ENCODE results near the gene ZNRF2.

Gene ZNRF2

DNA sequence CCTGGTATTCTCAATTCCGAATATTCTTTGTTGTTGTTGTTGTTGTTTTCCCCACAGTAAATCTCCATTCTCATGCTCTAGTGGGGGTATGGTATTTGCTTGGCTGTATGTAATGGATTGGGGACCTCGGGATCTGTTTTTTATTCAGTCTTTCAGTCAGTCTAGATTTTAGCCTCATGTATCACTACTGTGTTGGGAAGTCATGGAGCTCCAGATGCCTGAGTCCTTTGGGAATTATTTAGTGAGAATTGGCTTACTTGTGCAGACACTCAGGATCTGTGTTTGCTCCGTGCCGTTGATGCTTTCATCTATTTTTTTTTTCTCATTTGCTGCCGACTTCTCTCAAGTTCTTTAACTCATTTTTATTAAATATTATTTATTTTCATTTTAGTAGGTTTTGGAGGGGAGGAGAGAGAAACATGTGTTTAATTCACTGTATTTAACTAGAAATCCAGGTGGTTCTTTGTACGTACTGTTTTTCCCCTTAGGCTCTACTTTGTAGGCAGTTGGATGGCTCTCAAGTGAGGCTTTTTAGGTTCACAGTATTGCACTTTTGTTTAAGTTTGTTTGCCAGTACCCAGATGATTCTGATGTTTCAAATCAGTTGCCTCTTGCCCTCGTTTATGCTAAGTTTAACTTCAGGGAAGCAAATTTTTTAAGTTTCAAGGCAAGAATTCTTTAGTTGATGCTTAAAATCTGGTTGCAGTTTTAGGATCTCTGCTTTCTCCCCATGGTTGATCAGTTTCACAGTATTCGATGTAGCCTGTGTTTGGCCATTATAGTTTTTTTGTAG is 36.9 kb downstream of the ZNRF2 start:
- no peak for ATAC-seq (ENCODE audit: low read depth)
- Histone ChIP-seq H3K27ac (ENCODE audit: poor library complexity, severe bottlenecking) (peak overlapping the region; percentile 79), H3K27me3 (ENCODE audit: insufficient read depth, poor library complexity, severe bottlenecking) (no peaks in the 10 kb centered on the region), H3K36me3 (ENCODE audit: low read depth) (no peaks in the 10 kb centered on the region), H3K9me3 (ENCODE audit: severe bottlenecking) (no peaks in the 10 kb centered on the region), H3K4me1 (ENCODE audit: insufficient read depth, poor library complexity, severe bottlenecking) (peaks cover 62% of the 10 kb centered on the region), H3K4me3 (ENCODE audit: severe bottlenecking) (peak overlapping the region; percentile 13)
- no peak for DNase-seq (ENCODE audit: low spot score)
- TF ChIP-seq, protein P1, sequence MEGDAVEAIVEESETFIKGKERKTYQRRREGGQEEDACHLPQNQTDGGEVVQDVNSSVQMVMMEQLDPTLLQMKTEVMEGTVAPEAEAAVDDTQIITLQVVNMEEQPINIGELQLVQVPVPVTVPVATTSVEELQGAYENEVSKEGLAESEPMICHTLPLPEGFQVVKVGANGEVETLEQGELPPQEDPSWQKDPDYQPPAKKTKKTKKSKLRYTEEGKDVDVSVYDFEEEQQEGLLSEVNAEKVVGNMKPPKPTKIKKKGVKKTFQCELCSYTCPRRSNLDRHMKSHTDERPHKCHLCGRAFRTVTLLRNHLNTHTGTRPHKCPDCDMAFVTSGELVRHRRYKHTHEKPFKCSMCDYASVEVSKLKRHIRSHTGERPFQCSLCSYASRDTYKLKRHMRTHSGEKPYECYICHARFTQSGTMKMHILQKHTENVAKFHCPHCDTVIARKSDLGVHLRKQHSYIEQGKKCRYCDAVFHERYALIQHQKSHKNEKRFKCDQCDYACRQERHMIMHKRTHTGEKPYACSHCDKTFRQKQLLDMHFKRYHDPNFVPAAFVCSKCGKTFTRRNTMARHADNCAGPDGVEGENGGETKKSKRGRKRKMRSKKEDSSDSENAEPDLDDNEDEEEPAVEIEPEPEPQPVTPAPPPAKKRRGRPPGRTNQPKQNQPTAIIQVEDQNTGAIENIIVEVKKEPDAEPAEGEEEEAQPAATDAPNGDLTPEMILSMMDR (IDR thresholded peaks at IDR 0.05; ENCODE audit: poor library complexity, severe bottlenecking) = no peak

- Histone ChIP-seq H3K4me3 (ENCODE audit: severe bottlenecking) (peak overlapping the region; percentile 13), H3K27me3 (ENCODE audit: insufficient read depth, poor library complexity, severe bottlenecking) (no peaks in the 10 kb centered on the region), H3K4me1 (ENCODE audit: insufficient read depth, poor library complexity, severe bottlenecking) (peaks cover 61% of the 10 kb centered on the region), H3K27ac (ENCODE audit: poor library complexity, severe bottlenecking) (peak overlapping the region; percentile 79), H3K36me3 (ENCODE audit: low read depth) (no peaks in the 10 kb centered on the region), H3K9me3 (ENCODE audit: severe bottlenecking) (no peaks in the 10 kb centered on the region)
- TF ChIP-seq, protein P1 (IDR thresholded peaks at IDR 0.05; ENCODE audit: poor library complexity, severe bottlenecking) = no peak
- DNase-seq (ENCODE audit: low spot score) (no peak), ATAC-seq (ENCODE audit: low read depth) (no peak)
These were observed 37.4 kb downstream of the ZNRF2 start for GRCh38 chr7:30321882-30322192.

DNA sequence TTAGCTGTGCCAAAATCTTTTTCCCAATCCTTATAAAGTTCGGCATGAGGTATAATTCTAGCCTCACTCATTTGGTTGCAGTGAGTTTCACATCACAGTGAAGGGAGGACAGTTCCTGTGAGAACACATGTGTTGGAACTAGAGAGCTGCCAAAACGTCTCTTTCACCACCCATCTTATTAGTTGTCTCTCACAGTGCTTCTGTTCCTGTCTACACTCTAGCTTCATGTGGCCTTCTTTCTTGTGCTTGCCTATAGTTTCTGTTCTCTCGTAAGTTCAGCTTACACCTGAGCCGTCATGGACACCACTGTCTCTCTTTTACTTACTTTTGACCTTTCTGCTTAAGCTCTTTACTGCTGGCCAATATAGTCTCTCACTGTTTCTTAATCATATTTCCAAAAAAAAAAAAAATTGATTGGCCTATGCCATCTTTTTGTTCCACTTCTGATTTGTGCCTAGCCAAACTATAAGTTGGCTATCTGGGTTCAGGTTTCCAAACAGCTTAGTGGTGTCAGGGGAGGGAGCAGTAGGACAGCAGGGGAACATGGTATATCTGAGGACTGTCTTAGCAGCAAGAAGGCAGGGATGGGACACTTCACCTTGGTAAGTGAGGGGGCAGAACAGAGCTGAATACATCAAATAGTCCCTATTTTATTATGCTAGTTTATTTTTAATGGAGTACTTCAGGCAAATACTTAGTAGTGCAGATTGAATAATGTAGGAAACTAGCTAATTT is 38.0 kb downstream of the ZNRF2 start:
- Histone ChIP-seq H3K27me3 (ENCODE audit: insufficient read depth, poor library complexity, severe bottlenecking) (no peaks in the 10 kb centered on the region), H3K36me3 (ENCODE audit: low read depth) (no peaks in the 10 kb centered on the region), H3K27ac (ENCODE audit: poor library complexity, severe bottlenecking) (peak overlapping the region; percentile 79), H3K4me3 (ENCODE audit: severe bottlenecking) (peak overlapping the region; percentile 13), H3K4me1 (ENCODE audit: insufficient read depth, poor library complexity, severe bottlenecking) (peaks cover 58% of the 10 kb centered on the region), H3K9me3 (ENCODE audit: severe bottlenecking) (no peaks in the 10 kb centered on the region)
- ATAC-seq (ENCODE audit: low read depth) (peak; percentile 44), DNase-seq (ENCODE audit: low spot score) (no peak)
- TF ChIP-seq, protein P1 (IDR thresholded peaks at IDR 0.05; ENCODE audit: poor library complexity, severe bottlenecking) = no peak

DNA sequence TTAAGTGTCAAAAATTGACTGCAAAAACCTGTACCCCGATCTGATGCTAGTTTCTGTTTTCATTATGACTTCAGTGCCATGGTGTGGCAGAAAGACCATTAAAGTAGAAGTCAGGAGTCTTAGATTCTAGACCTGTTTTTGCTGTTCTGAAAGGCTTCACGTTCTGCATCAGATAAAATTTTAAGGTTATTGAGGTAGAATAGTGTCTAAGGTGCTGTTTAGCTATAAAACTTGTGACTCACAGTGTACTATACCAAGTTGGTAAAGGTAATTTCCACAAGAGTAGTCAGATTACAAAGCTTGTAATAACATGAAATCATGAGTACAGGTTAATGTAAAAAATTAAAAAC is 38.6 kb downstream of the ZNRF2 start:
- Histone ChIP-seq H3K4me3 (ENCODE audit: severe bottlenecking) (peak overlapping the region; percentile 1), H3K27me3 (ENCODE audit: insufficient read depth, poor library complexity, severe bottlenecking) (no peaks in the 10 kb centered on the region), H3K36me3 (ENCODE audit: low read depth) (no peaks in the 10 kb centered on the region), H3K9me3 (ENCODE audit: severe bottlenecking) (no peaks in the 10 kb centered on the region), H3K4me1 (ENCODE audit: insufficient read depth, poor library complexity, severe bottlenecking) (peaks cover 58% of the 10 kb centered on the region), H3K27ac (ENCODE audit: poor library complexity, severe bottlenecking) (peak overlapping the region; percentile 79)
- no peak for DNase-seq (ENCODE audit: low spot score)
- TF ChIP-seq, protein P1 (IDR thresholded peaks at IDR 0.05; ENCODE audit: poor library complexity, severe bottlenecking) = no peak
- ATAC-seq (ENCODE audit: low read depth) = peak; percentile 80

- ATAC-seq (ENCODE audit: low read depth) = peak; percentile 38; the same call in 2 of the 3 replicates
- H3K36me3 ChIP-seq (ENCODE audit: low read depth) = no peaks in the 10 kb centered on the region
- H3K27me3 ChIP-seq (ENCODE audit: insufficient read depth, poor library complexity, severe bottlenecking) = no peaks in the 10 kb centered on the region
- no peak overlapping the region for H3K27ac ChIP-seq (ENCODE audit: poor library complexity, severe bottlenecking)
- peaks cover 29% of the 10 kb centered on the region for H3K4me1 ChIP-seq (ENCODE audit: insufficient read depth, poor library complexity, severe bottlenecking)
- H3K9me3 ChIP-seq (ENCODE audit: severe bottlenecking) = no peaks in the 10 kb centered on the region
- TF ChIP-seq, protein P1 (IDR thresholded peaks at IDR 0.05; ENCODE audit: poor library complexity, severe bottlenecking) = no peak
- no peak overlapping the region for H3K4me3 ChIP-seq (ENCODE audit: severe bottlenecking)
- DNase-seq (ENCODE audit: low spot score) = no peak
These were observed 43.4 kb downstream of the ZNRF2 start for GRCh38 chr7:30327813-30328212.
